CD4-positive, CD25-positive, alpha-beta regulatory T cell (primary cell): ENCODE data around the gene TLNRD1. TPM values are rescaled to one million over a fixed set of nuclear protein-coding genes. Genes with fewer than 3 reads are reported as not detected.

Source experiments
- ATAC-seq, 2 donors: fragments of 150-1000 bp; cut with Tn5 transposase; one replicate each; pipeline ENCODE4 v1.10.0; 2021; ENCODE audit warnings: low read depth in 2 of 2, moderate number of reproducible peaks in 2 of 2, moderate library complexity in 1 of 2
- DNase-seq, 3 donors: peaks; one replicate each; pipeline versions ENCODE4 v3.0.0 to v3.0.0-alpha.2; 2012 to 2022; ENCODE audit warnings: mixed read lengths in 1 of 3
- H3K27ac ChIP-seq: one replicate; pipeline ENCODE4 v1.7.0; 2013; ENCODE audit warnings: mild to moderate bottlenecking, low read length; ENCODE audit not compliant: insufficient read depth, poor library complexity, severe bottlenecking
- H3K27me3 ChIP-seq: one replicate; pipeline ENCODE4 v1.7.0; 2013; ENCODE audit warnings: low read length; ENCODE audit not compliant: control insufficient read depth, insufficient read depth
- H3K36me3 ChIP-seq: one replicate; pipeline ENCODE4 v1.7.0; 2013; ENCODE audit warnings: mild to moderate bottlenecking, low read length, moderate library complexity; ENCODE audit not compliant: control insufficient read depth, insufficient read depth
- H3K4me1 ChIP-seq: 2 replicates; pipeline ENCODE4 v1.7.0; 2013; ENCODE audit warnings: mild to moderate bottlenecking, low read length; ENCODE audit not compliant: insufficient read depth, control insufficient read depth, poor library complexity, severe bottlenecking
- H3K4me3 ChIP-seq: one replicate; pipeline ENCODE4 v1.7.0; 2013; ENCODE audit warnings: low read depth, mild to moderate bottlenecking, low read length, moderate library complexity
- H3K9me3 ChIP-seq, 2 experiments: 1 replicate in 1 of 2; 2 replicates in 1 of 2; pipeline ENCODE4 v1.7.0; 2013; ENCODE audit warnings: low read length in 2 of 2, mild to moderate bottlenecking in 1 of 2, moderate library complexity in 1 of 2; ENCODE audit not compliant: control insufficient read depth in 2 of 2
- H3K27ac Mint-ChIP-seq, 3 donors: one replicate each; pipeline ENCODE4 v1.8.0; 2020 to 2022; ENCODE audit warnings: mild to moderate bottlenecking in 3 of 3, mixed read lengths in 3 of 3, moderate library complexity in 2 of 3
- H3K27me3 Mint-ChIP-seq: one replicate; pipeline ENCODE4 v1.8.0; 2022; ENCODE audit warnings: mild to moderate bottlenecking, mixed read lengths
- H3K36me3 Mint-ChIP-seq: one replicate; pipeline ENCODE4 v1.8.0; 2020; ENCODE audit warnings: mixed read lengths
- H3K4me1 Mint-ChIP-seq, 4 donors: one replicate each; pipeline ENCODE4 v1.8.0; 2020 to 2022; ENCODE audit warnings: mixed read lengths in 4 of 4, mild to moderate bottlenecking in 1 of 4
- H3K4me3 Mint-ChIP-seq, 4 donors: one replicate each; pipeline ENCODE4 v1.8.0; 2020 to 2022; ENCODE audit warnings: mild to moderate bottlenecking in 4 of 4, mixed read lengths in 4 of 4, moderate library complexity in 3 of 4
- H3K9me3 Mint-ChIP-seq, 7 donors: one replicate each; pipeline ENCODE4 v1.8.0; 2020 to 2022; ENCODE audit warnings: mixed read lengths in 7 of 7, mild to moderate bottlenecking in 3 of 7, moderate library complexity in 2 of 7
- polyA plus RNA-seq, 4 donors: library from polyadenylated mRNA; unstranded; fragments of 300-500 nt; fragmentation: Illumina TruSeq; gene quantifications; one replicate each; pipeline ENCODE4 v1.2.3, GENCODE V29; 2021
- total RNA-seq: library from RNA; stranded (reverse); gene quantifications from one replicate; pipeline ENCODE4 v1.2.3, GENCODE V29; 2022

Gene TLNRD1
- total and polyA plus RNA-seq, 5 donors from 2014 or later, result 3.1 to 17.7 (median 4.6) TPM

DNA sequence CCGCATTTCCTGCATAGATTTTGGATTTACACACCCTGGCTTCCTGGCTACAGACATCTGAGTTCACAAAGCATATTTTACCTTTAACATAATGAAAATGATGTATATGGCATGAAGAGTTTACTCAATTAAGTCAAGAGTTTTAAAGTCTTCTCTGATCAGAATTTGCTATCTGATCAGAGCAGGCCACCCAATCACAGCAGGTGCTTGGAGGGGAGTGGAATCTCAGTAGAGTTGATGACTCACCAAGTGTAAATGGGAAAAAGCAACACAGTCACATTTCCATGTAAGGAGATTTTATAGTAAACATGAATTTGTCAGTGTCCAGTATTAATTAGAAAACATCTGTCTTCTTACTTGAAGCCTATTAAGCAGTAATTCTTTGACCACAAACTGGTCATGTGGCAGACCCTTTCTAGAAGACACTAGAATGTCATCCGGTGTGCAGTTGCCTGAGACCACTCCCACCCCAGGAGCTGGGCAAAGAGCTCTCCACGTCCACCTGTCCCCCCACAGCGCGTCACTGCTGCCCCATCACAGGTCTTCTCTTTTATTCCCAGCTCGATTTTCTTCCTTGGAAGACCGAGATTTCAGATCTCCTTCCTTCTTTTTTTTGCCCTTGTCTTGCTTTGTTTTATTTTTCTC lies 21.9 kb upstream of the TLNRD1 start:
- Histone ChIP-seq H3K4me3 (no peak overlapping the region), H3K27ac (no peak overlapping the region), H3K27me3 (no peaks in the 10 kb centered on the region), H3K36me3 (peaks cover 38% of the 10 kb centered on the region), H3K4me1 (no peaks in the 10 kb centered on the region), H3K9me3 (no peaks in the 10 kb centered on the region)
- Mint-ChIP-seq H3K27me3 (no peaks in the 10 kb centered on the region), H3K9me3 (no peaks in the 10 kb centered on the region), H3K4me3 (no peak overlapping the region), H3K36me3 (peaks cover 36% of the 10 kb centered on the region), H3K4me1 (peaks cover 19 to 63% (median 45%) of the 10 kb centered on the region in 4 donors), H3K27ac (peak overlapping the region; percentile 55 to 79 (median 64))
- no peak for DNase-seq
- no peak for ATAC-seq

DNA sequence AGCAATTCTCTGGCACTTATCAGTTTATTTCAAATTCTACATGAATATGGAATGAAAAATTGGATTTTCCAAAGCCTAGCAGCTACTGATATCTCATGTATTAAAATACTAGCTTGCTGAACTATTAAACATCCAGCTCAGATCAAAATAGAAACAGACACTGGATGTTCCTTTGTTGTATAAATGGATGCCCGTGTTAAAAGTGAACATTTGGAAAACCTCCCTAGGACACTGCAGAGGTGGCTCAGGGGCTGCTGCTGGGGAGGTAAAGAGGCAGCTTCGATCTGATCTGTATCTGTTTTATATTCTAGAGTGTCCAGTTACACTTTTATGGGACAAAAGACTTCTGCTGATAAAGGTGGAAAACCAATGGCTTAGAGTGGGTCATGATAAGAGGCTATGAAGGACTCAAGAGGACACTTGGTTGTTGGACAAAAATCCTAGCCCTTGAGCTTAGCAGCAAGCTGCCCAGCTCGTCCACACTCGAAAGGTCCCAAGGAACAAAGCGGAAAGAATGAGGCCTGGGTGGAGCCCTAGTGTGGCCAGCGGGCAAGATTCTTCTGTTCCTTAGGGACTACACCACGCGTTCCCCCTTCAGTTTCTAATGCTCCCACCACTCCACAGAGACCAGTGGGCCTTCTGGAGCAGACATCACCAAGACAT lies 21.1 kb upstream of the TLNRD1 start:
- Histone ChIP-seq H3K27ac (no peak overlapping the region), H3K36me3 (peaks cover 36% of the 10 kb centered on the region), H3K27me3 (no peaks in the 10 kb centered on the region), H3K4me1 (no peaks in the 10 kb centered on the region), H3K9me3 (no peaks in the 10 kb centered on the region), H3K4me3 (no peak overlapping the region)
- H3K27ac Mint-ChIP-seq, result peak overlapping the region; percentile 64 to 79 (median 65)
- no peak overlapping the region for H3K4me3 Mint-ChIP-seq
- no peak for ATAC-seq
- no peaks in the 10 kb centered on the region for H3K9me3 Mint-ChIP-seq
- H3K36me3 Mint-ChIP-seq, result peaks cover 36% of the 10 kb centered on the region
- no peak for DNase-seq
- H3K27me3 Mint-ChIP-seq, result no peaks in the 10 kb centered on the region
- peaks cover 25 to 68% (median 51%) of the 10 kb centered on the region in 4 donors for H3K4me1 Mint-ChIP-seq

GRCh38 chr15:80982205-80982604 lies 18.5 kb upstream of the TLNRD1 start:
- ATAC-seq, result no peak
- DNase-seq, result peak in 1 of 3 donors; percentile 34
- Histone ChIP-seq H3K9me3 (no peaks in the 10 kb centered on the region), H3K36me3 (peaks cover 41% of the 10 kb centered on the region), H3K27me3 (no peaks in the 10 kb centered on the region), H3K4me1 (peaks cover 14% of the 10 kb centered on the region), H3K4me3 (no peak overlapping the region), H3K27ac (no peak overlapping the region)
- Mint-ChIP-seq H3K27me3 (no peaks in the 10 kb centered on the region), H3K9me3 (no peaks in the 10 kb centered on the region), H3K4me3 (peak overlapping the region in 1 of 4 donors; percentile 70), H3K27ac (peak overlapping the region; percentile 24 to 82 (median 33)), H3K4me1 (peaks cover 25 to 70% (median 58%) of the 10 kb centered on the region in 4 donors), H3K36me3 (peaks cover 39% of the 10 kb centered on the region)

DNA sequence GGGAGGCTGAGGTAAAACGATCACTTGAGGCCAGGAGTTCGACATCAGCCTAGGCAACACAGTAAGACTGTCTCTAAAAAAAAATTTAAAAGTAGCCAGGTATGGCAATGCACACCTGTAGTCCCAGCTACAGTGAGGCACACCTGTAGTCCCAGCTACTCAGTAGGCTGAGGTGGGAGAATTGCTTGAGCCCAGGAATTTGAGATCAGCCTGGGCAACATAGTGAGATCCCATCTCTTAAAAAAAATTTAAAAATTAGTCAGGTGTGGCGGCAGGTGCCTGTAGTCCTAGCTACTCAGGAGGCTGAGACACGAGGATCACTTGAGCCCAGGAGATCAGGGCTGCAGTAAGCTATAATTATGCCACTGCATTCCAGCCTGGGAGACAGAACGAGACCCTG lies 17.9 kb upstream of the TLNRD1 start:
- Mint-ChIP-seq H3K4me1 (peaks cover 24 to 67% (median 55%) of the 10 kb centered on the region in 4 donors), H3K4me3 (peak overlapping the region in 1 of 4 donors; percentile 70), H3K27me3 (no peaks in the 10 kb centered on the region), H3K36me3 (peaks cover 35% of the 10 kb centered on the region), H3K9me3 (no peaks in the 10 kb centered on the region), H3K27ac (no peak overlapping the region)
- H3K9me3 ChIP-seq, result no peaks in the 10 kb centered on the region
- no peak for ATAC-seq
- no peak overlapping the region for H3K27ac ChIP-seq
- H3K36me3 ChIP-seq, result peaks cover 41% of the 10 kb centered on the region
- peaks cover 20% of the 10 kb centered on the region for H3K4me1 ChIP-seq
- DNase-seq, result no peak
- H3K27me3 ChIP-seq, result no peaks in the 10 kb centered on the region
- no peak overlapping the region for H3K4me3 ChIP-seq

DNA sequence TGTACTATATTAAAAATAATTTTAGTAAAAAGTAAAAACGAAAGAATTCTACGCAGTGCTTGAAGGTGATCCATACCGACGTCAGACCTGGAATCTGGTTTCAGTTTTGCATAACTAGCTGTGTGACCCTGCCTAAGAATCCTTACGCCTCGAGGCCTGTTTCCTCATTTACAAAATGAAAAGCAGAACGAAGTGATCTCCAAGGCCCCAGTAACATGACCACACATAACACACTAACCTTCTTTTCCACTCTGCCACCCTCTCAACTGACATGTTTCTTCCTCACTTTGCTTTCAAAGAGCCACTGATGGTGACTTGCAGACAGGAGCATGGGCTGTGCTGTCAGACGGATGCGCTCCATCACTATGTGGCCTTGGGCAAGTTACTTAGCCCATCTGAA lies 15.9 kb upstream of the TLNRD1 start:
- no peak for ATAC-seq
- H3K4me1 ChIP-seq, result peaks cover 36% of the 10 kb centered on the region
- H3K36me3 ChIP-seq, result peaks cover 23% of the 10 kb centered on the region
- Mint-ChIP-seq H3K27ac (peak overlapping the region; percentile 42 to 74 (median 56)), H3K36me3 (peaks cover 25% of the 10 kb centered on the region), H3K4me3 (peak overlapping the region in 2 of 4 donors; percentile 36 to 65), H3K4me1 (peaks cover 41 to 73% (median 61%) of the 10 kb centered on the region in 4 donors), H3K27me3 (no peaks in the 10 kb centered on the region), H3K9me3 (no peaks in the 10 kb centered on the region)
- DNase-seq, result no peak
- H3K9me3 ChIP-seq, result no peaks in the 10 kb centered on the region
- no peaks in the 10 kb centered on the region for H3K27me3 ChIP-seq
- H3K4me3 ChIP-seq, result peak overlapping the region; percentile 21
- no peak overlapping the region for H3K27ac ChIP-seq

DNA sequence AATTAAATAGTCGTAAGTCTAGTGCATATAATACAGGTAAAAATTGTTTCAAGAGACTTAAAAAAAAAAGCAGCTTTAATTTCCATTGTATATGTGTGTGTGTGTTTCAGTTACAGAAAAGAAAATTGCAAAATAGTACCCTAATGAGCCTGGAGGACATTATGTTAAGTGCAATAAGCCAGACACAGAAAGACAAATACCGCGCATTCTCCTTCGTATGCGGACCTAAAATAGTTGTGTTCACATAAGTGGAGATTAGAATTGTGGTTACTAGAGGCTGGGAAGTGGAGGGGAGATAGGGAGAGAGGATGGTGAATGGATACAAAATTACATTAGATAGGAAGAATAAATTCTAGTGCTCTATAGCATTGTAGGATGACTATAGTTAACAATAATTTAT lies 14.7 kb upstream of the TLNRD1 start:
- Histone ChIP-seq H3K4me1 (peaks cover 47% of the 10 kb centered on the region), H3K4me3 (no peak overlapping the region), H3K9me3 (no peaks in the 10 kb centered on the region), H3K27me3 (no peaks in the 10 kb centered on the region), H3K27ac (no peak overlapping the region), H3K36me3 (peaks cover 14% of the 10 kb centered on the region)
- ATAC-seq (no peak), DNase-seq (no peak)
- Mint-ChIP-seq H3K27ac (peak overlapping the region in 1 of 3 donors; percentile 1), H3K36me3 (peaks cover 20% of the 10 kb centered on the region), H3K27me3 (no peaks in the 10 kb centered on the region), H3K4me3 (peak overlapping the region in 2 of 4 donors; percentile 39 to 59), H3K4me1 (peaks cover 44 to 81% (median 64%) of the 10 kb centered on the region in 4 donors), H3K9me3 (no peaks in the 10 kb centered on the region)

DNA sequence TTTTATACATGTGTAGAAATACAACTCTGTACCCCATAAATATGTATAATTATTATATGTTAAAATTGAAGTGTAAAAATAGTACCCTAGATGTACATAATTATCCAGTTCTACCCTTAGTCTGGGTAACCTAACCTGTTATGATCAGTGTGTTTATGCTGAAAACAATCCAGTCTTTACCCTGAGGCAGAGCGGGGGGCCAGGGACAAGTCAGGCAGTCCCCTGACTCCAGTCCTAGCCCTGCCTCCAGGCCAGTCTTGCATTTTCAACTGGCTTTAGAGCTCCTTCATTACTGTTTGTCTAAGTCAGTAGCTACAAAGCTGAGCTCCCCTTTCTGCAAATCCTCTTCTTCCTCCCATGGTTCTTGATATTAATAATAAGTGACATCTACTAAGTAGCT lies 14.2 kb upstream of the TLNRD1 start:
- peak overlapping the region in 3 of 4 donors; percentile 59 to 70 (median 66) for H3K4me3 Mint-ChIP-seq

More for the DNA sequence above, 14.2 kb upstream of the TLNRD1 start:
- ATAC-seq (no peak), DNase-seq (no peak)
- peaks cover 47 to 86% (median 69%) of the 10 kb centered on the region in 4 donors for H3K4me1 Mint-ChIP-seq
- peaks cover 20% of the 10 kb centered on the region for H3K36me3 Mint-ChIP-seq
- H3K36me3 ChIP-seq, result peaks cover 14% of the 10 kb centered on the region
- no peak overlapping the region for H3K4me3 ChIP-seq
- peaks cover 52% of the 10 kb centered on the region for H3K4me1 ChIP-seq
- no peaks in the 10 kb centered on the region for H3K27me3 ChIP-seq
- H3K9me3 Mint-ChIP-seq, result no peaks in the 10 kb centered on the region
- peak overlapping the region; percentile 29 to 80 (median 40) for H3K27ac Mint-ChIP-seq
- no peaks in the 10 kb centered on the region for H3K27me3 Mint-ChIP-seq
- H3K9me3 ChIP-seq, result no peaks in the 10 kb centered on the region
- no peak overlapping the region for H3K27ac ChIP-seq
